Ishikawa (cell line): ENCODE measurements around the gene STAG2.

ENCODE experiments used
- CEBPB ChIP-seq: IDR thresholded peaks from 2 replicates; pipeline ENCODE4 v1.6.1; 2012
- CREB1 ChIP-seq: IDR thresholded peaks from 2 replicates; pipeline ENCODE4 v1.6.1; 2012; ENCODE audit warnings: low read depth
- EGR1 ChIP-seq: IDR thresholded peaks from 2 replicates; pipeline ENCODE4 v1.6.1; 2012
- EP300 ChIP-seq: IDR thresholded peaks from 2 replicates; pipeline ENCODE4 v1.6.1; 2012; ENCODE audit warnings: borderline replicate concordance
- FOXM1 ChIP-seq: IDR thresholded peaks from 2 replicates; pipeline ENCODE4 v1.6.1; 2012; ENCODE audit warnings: low read depth, borderline replicate concordance
- MAX ChIP-seq: IDR thresholded peaks from 2 replicates; pipeline ENCODE4 v1.6.1; 2012
- NFIC ChIP-seq: IDR thresholded peaks from 2 replicates; pipeline ENCODE4 v1.6.1; 2012
- RAD21 ChIP-seq: IDR thresholded peaks from 2 replicates; pipeline ENCODE4 v1.6.1; 2012; ENCODE audit warnings: low read depth
- TAF1 ChIP-seq: IDR thresholded peaks from 2 replicates; pipeline ENCODE4 v1.6.1; 2012; ENCODE audit warnings: low read depth, mild to moderate bottlenecking
- TCF12 ChIP-seq: IDR thresholded peaks from 2 replicates; pipeline ENCODE4 v1.6.1; 2012; ENCODE audit warnings: low read depth
- TEAD4 ChIP-seq: IDR thresholded peaks from 2 replicates; pipeline ENCODE4 v1.6.1; 2012
- USF1 ChIP-seq: IDR thresholded peaks from 2 replicates; pipeline ENCODE4 v1.6.1; 2012
- YY1 ChIP-seq: IDR thresholded peaks from 2 replicates; pipeline ENCODE4 v1.6.1; 2012; ENCODE audit warnings: low read depth
- ZBTB7A ChIP-seq: IDR thresholded peaks from 2 replicates; pipeline ENCODE4 v1.6.1; 2012; ENCODE audit warnings: low read depth
- TF ChIP-seq, protein P1 (sequence below): IDR thresholded peaks from 2 replicates; pipeline ENCODE4 v1.6.1; 2012; ENCODE audit warnings: low read depth, mild to moderate bottlenecking

The STAG2 gene

DNA sequence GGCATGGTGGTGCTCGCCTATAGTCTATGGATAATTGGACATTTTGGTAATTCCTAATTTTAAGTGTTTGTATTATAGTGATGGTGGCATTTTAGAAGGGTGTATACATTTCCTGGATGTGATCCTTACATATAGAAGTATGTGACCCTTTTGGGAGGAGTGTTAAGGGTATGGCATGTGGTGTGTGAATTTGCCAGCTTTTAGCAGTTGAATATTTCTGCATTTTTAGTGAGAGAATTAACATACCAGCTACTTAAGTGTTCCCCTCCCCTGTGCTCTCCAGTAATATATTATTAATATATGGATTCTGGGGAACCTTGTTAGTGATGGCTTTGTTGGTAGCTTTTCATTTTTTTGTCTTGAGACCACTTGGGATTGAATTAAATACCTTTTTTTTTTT lies 55.3 kb downstream of the STAG2 start:
- TF ChIP-seq ZBTB7A (no peak), YY1 (no peak), EP300 (no peak), NFIC (no peak), USF1 (no peak), FOXM1 (no peak), CREB1 (no peak), TAF1 (no peak), TEAD4 (no peak), RAD21 (no peak), EGR1 (no peak), TCF12 (no peak), CEBPB (no peak), MAX (no peak)
- TF ChIP-seq, protein P1, sequence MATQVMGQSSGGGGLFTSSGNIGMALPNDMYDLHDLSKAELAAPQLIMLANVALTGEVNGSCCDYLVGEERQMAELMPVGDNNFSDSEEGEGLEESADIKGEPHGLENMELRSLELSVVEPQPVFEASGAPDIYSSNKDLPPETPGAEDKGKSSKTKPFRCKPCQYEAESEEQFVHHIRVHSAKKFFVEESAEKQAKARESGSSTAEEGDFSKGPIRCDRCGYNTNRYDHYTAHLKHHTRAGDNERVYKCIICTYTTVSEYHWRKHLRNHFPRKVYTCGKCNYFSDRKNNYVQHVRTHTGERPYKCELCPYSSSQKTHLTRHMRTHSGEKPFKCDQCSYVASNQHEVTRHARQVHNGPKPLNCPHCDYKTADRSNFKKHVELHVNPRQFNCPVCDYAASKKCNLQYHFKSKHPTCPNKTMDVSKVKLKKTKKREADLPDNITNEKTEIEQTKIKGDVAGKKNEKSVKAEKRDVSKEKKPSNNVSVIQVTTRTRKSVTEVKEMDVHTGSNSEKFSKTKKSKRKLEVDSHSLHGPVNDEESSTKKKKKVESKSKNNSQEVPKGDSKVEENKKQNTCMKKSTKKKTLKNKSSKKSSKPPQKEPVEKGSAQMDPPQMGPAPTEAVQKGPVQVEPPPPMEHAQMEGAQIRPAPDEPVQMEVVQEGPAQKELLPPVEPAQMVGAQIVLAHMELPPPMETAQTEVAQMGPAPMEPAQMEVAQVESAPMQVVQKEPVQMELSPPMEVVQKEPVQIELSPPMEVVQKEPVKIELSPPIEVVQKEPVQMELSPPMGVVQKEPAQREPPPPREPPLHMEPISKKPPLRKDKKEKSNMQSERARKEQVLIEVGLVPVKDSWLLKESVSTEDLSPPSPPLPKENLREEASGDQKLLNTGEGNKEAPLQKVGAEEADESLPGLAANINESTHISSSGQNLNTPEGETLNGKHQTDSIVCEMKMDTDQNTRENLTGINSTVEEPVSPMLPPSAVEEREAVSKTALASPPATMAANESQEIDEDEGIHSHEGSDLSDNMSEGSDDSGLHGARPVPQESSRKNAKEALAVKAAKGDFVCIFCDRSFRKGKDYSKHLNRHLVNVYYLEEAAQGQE, result no peak

- TF ChIP-seq RAD21, result peak; percentile 22; the same call in 1 of the 2 replicates
- no peak for TF ChIP-seq EP300
Measured at GRCh38 chrX:124018023-124018422, 56.5 kb downstream of the STAG2 start.

DNA sequence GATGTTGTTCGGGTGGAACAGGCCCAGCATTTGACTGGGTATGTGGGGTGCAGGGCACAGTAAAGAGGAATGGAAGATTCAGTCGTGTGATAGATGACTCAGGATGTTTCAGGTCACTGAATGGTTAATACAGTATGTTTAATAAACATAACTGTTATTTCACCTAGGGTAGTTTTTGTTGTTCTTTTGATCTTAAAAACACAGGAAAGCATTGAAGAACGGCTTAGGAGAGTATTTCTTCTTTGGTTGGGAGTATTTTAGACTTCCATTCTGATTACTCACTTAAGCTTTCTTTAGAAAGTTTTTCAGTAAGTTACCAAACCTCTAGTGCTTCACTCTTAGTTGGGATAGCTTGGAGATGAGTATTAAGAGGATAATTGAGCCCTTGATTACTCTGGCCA lies 62.3 kb downstream of the STAG2 start:
- no peak for TF ChIP-seq NFIC
- no peak for TF ChIP-seq CREB1
- no peak for TF ChIP-seq RAD21
- TF ChIP-seq EP300, result no peak
- TF ChIP-seq TAF1, result no peak
- no peak for TF ChIP-seq EGR1
- TF ChIP-seq TEAD4, result no peak
- TF ChIP-seq MAX, result no peak
- no peak for TF ChIP-seq USF1

- TF ChIP-seq CEBPB (no peak), FOXM1 (no peak), YY1 (no peak), RAD21 (no peak), TAF1 (no peak), NFIC (no peak), TEAD4 (no peak), MAX (no peak)
Measured at GRCh38 chrX:124026529-124026928, 65.0 kb downstream of the STAG2 start.

DNA sequence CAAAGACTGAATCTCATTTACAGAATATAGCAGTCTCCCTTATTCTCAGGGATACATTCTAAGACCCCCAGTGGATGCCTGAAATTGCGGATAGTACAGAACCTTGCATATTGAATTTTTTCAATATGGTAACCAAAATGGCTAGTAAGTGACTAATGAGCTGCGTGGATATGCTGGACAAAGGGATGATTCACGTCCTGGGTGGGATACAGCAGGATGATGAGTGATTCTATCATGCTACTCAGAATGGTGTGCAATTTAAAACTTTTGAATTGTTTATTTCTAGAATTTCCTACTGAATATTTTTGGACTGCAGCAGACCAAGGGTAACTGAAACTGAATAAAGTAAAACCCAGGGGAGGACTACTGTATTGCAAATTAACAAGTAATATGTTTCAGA lies 66.7 kb downstream of the STAG2 start:
- TF ChIP-seq RAD21 (no peak), CEBPB (no peak), MAX (no peak), FOXM1 (no peak), NFIC (no peak), TCF12 (no peak), CREB1 (no peak), TEAD4 (no peak), TAF1 (no peak), EP300 (no peak), ZBTB7A (no peak), USF1 (no peak)
- TF ChIP-seq, protein P1, result no peak

GRCh38 chrX:124030520-124030919 lies 69.0 kb downstream of the STAG2 start:
- TF ChIP-seq EP300, result no peak
- TF ChIP-seq FOXM1, result no peak
- TF ChIP-seq ZBTB7A, result no peak
- TF ChIP-seq YY1, result no peak
- TF ChIP-seq, protein P1, result no peak
- TF ChIP-seq CREB1, result no peak
- TF ChIP-seq RAD21, result no peak
